GM21528 (cell line): ENCODE data around the gene SH2B3.

ENCODE experiments used
- ATAC-seq: cut with Tn5 transposase; IDR thresholded peaks from one replicate; pipeline ENCODE4 v1.9.1; 2021; ENCODE audit warnings: mild to moderate bottlenecking, moderate library complexity; ENCODE audit not compliant: unreplicated experiment, low FRiP score

SH2B3 gene

GRCh38 chr12:111442301-111443045 lies 36.8 kb downstream of the SH2B3 start:
- no peak for ATAC-seq

DNA sequence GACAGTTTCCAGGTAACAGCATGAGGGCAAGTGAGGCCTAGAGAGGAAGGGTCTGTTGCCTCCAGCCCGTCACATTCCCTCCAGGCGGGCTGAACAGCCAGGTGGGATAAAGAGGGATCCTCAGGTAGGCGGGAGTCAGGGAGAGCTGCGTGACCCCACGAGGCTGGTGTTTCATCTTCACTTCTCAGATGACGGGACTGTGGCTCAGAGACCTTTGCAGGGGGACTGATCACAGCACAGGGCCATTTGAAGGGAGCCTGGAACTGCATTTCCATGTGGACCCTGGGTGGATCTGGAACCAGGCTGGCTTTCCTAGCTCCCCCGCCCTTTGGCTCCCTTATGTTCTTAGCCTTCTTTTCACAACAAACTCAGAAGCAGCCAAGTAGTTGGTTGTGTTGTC lies 37.4 kb downstream of the SH2B3 start:
- ATAC-seq, result no peak

DNA sequence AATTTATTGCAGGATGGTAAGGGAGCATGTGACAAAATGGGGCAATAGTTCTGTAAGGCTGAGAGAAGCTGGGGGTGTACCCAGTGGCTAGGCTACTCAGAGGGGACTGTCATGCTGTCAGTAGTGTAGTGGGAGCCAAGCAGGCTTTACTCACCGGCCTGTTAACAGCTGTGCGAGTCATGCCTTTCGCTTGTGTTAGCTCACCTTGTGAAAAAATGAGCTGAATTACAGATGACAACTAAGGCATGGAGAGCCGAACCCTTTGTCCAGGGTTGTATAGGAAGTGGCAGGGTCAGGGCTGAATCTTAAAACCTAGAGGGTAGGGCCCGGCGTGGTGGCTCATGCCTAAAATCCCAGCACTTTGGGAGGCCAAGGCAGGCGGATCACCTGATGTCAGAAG lies 37.9 kb downstream of the SH2B3 start:
- no peak for ATAC-seq

DNA sequence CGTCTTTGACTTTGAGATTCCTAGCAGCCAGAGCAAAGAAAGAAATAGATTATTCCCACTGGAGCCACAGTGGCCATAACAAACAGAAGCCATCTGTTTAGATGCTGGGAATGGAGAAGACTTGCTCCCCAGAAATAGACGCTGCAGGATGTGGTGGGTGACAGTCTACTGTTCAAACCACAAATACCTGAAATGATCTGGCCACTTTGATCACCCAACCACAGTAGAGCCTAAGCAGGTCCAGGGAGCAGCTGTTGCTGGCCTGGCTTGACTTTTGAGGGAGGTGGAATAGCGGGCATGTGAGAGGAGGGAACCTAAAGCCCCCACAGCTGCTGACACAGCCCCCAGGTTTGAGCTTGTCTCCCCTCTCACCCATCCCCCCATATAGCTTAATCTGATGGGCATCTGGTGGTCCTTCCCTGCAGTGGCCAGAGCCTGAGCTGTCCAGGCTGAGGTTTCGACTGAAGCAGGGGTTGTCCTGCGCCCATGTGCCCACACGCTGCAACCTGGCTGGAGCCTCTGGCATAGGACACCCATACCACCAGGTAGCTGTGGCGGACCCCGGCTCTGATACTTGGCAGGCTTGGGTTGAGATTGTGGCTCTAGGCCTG lies 38.7 kb downstream of the SH2B3 start:
- ATAC-seq, result peak; percentile 39

DNA sequence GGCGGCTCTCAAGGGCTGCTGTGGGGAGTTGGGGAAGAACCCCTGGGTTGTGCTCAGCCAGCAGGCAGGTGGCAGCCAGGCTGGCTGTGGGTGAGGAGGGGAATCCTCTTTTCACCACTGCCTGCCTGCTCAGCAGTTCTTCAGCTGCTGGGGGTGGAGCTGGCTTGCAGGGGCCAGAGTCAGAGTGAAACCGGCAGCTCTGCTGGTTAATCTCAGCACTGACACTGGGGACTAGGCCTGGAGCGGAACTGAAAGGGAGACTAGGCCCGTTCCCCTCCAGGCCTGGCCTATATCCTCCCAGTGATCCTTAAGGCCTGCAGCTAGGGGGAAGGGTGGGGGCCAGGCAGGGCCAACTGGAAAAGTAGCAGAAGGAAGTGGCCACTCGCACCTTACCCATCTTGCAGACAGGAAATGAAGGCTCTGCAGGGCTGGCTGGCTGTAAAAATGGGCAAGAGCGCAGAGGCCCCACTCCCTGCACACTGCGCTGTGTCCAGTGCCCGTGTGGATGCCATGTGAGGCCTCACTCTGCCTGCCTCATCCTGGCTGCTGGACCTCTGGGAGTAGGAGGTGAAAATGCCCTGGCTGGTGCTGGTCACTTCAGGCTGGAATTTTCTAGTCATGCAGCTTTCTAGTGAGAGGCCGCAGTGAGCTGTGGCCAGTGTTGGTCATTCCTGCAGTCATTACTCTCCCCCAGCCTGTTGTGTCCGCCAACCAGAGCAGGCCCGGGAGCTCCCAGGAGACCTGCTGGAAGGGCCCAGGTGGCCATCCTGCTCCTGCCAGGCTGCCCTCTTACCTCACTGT lies 39.4 kb downstream of the SH2B3 start:
- ATAC-seq, result peak; percentile 77

DNA sequence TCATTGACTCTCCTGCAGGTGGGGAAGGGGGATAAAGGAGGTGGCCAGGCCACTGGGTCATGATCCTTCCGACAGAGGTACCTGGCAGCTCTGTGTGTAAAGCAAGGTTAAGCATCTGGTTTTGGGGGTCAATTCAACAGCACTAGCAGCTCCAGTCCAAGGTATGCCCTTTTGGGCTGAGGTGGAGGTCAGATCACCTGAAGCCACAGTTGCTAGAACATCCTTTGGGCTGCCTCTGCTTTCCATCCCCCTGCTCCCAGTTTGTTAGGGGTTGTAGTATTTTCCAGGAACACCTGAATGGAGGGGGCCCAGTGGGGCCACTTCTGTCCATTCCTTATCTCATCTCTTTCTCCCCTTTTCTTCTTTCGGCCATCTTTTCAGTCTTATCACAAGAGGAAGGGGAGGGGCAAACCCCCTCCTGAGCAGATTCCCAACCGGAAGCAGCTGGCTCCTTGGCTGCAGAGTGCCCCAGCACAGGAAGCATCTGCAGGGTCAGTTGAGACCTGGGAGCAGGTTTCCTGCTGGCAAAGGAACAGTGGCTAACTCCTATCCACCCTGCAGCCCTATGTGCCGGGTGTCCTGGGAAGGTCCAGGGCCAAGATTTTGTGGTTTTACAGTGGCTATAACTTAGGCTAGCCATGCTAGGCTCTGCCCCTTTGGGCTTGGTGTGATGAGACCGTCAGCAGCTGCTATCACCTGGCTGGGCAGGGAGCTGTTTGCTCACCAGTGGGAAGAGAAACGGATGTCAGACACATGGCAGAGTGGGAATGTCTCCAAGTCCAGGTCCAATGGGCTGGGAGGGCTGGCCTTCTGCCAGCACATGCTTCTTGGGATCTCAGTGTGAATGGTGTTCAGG lies 40.2 kb downstream of the SH2B3 start:
- no peak for ATAC-seq

GRCh38 chr12:111446631-111447570 lies 41.2 kb downstream of the SH2B3 start:
- ATAC-seq, result no peak

DNA sequence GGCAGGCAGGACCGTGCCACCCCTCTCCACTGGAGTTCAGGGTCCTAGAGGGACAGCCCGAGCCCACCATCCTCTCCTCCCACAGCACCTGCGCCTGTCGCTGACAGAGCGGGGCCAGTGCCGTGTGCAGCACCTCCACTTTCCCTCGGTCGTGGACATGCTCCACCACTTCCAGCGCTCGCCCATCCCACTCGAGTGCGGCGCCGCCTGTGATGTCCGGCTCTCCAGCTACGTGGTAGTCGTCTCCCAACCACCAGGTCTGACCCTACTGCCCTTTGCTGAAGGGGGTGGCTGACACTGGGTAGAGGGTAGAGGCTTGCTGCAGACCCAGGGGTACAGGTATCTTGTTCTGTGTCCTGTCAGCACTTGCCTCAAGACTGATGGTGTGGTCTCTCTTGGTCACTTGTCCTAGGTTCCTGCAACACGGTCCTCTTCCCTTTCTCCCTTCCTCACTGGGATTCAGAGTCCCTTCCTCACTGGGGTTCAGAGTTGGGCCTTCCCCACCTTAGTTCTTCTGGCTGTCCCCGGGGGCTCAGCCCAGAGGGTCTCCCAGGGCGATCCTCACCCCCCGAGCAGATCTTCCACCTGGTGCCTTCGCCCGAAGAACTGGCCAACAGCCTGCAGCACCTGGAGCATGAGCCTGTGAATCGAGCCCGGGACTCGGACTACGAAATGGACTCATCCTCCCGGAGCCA lies 42.0 kb downstream of the SH2B3 start:
- no peak for ATAC-seq

DNA sequence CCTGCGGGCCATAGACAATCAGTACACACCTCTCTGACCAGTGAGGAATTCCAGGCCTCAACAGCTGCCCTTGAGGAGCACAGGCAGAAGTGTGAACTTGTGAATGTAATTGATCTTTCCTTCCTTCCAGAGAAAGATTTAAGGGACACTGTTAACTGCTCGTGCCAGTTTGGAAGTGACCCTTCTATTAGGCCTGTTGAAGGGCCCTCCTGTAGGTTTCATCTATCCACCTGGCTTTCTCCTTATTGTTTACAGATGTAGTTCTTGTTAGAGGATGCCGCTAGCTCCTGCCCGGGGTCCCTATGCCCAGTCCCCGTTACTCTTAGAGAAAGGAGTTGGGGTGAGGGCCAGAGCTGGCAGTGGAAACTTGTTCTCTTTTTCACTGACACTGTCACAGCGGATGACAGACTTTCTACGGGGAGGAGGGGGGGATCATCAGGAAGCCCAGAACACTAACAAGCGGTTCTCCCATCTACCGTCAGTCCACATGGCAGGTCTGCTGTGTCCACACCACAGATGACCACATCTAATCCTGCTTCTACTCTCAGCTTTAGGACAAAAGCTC lies 42.6 kb downstream of the SH2B3 start:
- ATAC-seq, result no peak

- no peak for ATAC-seq
These were observed 43.4 kb downstream of the SH2B3 start for GRCh38 chr12:111448846-111449790.

DNA sequence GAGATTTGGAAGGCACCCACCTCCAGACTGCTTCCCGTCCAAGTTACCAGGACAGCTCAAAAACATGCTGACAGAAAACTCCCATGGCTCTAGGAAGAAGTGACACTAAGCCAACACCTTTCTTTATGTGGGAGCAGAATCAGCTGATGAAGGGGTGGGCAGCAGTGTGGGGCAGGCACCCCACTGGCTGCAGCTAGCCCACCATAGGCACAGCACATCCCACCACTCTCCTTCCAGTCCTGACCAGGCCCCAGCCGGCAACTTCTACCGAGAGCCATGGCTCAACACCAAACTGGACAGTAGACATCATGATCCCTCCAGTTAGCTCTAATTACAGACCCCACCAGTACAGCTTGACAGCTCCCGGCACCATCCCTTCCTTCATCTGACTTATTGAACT lies 45.0 kb downstream of the SH2B3 start:
- no peak for ATAC-seq

DNA sequence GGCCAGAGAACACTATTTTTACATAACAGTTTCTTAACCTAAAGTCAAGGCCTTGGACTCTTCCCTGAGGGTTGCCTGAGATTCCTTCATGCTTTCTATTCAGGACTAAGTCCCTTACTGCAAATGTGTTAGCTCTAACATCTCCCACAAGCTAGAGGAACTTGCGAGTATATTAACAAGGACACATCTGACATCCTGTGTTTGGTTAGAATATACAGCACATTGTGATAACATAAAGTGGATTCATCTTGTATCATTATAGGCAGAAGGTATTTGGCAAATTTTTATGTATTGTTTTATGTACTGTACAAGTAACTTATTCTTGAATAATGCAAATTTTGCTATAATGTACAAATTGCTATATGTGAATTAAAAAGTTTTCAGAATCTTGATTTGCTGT lies 45.5 kb downstream of the SH2B3 start:
- no peak for ATAC-seq

DNA sequence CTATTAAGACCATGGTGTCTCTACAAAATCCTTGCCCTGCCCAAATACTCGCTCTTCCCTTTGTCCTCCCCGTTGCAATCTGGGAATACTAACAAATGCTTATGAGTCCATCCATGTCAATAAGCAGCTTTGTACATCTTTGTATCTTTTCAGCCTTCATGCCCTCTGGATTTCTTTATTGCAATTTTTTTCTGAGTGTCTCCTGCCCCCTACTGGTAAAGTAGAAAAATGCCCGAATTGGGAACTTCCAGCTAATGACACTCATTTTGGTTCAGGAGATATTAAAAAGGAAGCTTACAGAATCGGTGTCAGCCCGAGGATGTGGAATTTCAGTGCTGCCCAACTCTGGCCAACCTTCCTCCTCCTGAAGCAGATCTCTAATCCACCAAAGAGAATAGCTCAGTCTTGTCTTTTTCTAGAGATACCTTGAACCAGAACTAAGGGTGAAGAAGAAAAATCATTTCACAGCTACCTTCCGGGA lies 46.0 kb downstream of the SH2B3 start:
- ATAC-seq, result no peak

DNA sequence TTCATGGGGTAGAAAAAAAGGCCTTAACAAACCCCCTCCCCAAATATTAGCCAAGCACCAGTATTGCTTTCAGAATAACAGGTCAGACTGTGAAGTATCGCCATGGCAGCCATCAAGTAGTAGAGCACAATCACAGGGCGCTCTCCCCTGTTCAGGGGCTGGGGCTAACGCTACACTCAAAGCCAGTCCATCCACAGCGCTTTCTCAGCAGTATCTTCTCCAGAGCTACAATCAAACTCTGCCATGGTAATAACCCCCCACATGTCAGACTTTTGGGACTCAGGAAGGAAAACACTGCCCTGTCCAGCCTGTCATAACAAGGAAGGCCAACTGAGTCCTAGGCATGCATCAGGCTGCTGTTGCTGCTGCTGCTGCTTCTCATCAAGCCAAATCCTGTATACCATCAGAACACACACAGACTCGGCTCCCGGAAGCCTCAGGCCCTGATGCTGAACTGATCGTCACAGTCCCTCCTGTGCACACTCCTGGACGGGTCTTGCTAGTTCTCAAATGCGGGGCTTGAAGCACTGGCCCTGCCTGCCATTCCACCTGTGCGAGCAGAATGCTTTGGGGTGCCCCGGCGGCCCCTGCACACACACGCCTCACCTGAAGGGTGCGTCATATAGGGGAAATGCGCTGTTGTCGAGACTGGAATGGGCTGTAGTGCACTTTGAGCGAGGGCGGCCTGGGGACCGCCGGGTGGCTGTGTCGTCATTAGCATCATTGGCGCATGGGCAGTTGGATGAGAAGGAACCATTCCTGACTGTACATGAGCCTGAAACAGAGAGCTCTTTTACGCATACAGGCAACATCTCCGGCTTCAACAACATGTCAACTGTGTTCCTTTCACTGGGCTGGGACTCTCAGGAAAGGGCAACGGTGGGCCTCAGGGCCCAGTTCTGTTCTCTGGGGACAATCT lies 47.6 kb downstream of the SH2B3 start:
- no peak for ATAC-seq

DNA sequence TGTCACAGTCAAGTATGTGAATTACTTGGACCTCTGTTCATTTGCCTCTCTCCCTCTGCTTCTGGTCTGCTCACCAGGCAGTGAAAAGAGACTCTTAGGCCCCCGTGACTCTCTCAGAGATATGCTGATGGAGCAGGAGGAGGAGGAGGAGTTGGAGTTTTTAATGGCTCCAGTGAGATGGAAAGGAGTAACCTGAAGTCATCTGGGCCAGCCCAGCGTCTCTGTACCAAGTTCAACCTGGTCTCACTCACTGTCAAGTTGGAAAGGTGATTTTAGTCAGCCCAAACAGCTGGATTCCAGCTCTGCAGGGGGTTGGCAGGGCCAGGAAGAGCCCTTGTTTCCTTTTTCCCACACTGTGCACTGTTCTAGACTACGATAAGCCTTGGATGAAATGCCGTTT lies 48.6 kb downstream of the SH2B3 start:
- ATAC-seq, result no peak

- no peak for ATAC-seq
These were observed 49.2 kb downstream of the SH2B3 start for GRCh38 chr12:111454716-111455447.
